Measurements from ENCODE around the gene TRIP12. TPM values are rescaled to one million over a fixed set of nuclear protein-coding genes. Genes with fewer than 3 reads are reported as not detected.
A peak's percentile ranks its signal among the peaks of the same experiment; 100 is the strongest.
"Not testable (repeated sequence)": the region's sequence is repeated elsewhere in the genome, so short reads cannot be mapped to it uniquely, and the experiment has no call there.

TRIP12 gene
- polyA plus RNA-seq, 3 donors = 173 to 209 (median 182) TPM

DNA sequence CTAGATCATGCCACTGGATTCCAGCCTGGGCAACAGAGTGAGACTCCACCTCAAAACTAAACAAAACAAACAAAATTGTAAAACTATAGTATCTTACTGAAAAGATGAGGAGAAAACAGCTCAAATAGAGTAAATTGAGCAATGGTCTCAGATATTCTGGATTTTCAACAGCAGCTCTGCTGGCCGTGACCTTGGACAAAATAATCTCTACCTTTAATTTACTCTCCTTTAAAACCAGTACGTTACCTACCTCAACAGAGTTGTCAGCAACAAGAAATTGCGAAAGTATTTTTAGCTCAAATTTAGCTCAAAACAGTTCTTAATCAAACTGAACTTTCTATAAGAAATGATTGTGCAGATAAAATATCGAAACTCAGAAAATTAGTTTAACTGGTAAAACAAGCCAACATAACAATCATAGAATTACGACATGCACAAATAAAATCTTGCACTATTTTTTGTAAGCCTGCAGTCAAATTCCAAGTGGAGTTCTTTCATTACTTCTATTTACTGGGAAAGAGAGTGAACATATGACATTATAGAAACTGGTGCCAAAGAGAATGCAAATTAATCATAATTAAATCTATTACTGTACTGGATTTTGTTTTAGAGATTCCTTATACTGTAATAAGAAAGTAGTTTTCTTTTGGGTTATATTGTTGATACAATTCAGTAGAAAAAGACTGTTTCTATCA is 40.8 kb downstream of the TRIP12 start:
- no peak for DNase-seq

DNA sequence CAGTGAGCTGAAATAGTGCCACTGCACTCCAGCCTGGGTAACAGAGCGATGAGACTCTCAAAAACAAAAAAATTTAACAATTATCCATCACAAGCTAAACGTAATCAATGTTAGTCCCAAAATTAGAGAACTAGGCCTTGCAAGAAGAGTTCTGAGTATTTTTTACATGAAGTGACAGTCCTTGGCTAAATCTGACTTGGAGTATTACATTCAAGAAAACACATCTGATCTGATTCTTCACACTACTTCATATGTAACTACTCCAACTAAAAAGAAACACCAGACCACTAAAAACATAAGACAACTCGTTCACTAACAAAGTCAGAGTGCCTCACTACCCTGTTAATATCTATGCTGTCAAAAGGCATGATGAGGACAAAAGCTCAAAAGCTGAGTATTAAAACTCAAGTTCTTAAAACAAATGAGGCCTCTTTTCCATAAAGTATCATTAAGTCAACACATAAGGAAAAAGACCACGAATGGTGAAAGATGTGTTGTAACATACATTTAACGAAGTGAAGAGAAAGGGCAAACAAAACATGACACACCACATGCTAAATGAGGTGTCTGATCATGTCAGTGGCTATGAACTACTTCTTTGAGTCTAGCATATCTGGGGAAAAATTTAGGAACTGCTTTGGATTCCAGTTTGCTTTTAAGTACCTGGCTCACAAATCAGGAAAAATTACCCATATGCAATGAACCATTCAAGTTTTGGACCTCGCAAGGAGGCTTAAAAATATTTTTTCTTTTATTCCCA is 42.4 kb downstream of the TRIP12 start:
- no peak for DNase-seq

DNA sequence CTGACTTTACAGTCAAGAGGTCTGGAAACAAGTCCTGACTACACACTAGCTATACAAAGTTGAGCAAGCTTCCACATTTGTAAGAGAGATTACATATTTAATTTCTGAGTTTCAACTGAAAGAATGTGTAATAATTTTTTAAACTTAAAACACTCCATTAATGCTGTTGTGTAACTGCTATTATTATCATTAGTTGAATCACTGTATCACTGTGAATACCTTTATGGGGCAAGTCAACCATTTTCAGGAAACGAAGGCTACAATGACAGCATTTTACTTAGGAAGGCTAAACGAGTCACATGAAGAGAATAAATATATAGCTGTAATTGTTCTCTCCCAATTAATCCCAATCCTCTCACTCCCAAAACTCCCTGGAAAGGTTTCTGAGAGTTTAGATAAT is 46.3 kb downstream of the TRIP12 start:
- DNase-seq = no peak

DNA sequence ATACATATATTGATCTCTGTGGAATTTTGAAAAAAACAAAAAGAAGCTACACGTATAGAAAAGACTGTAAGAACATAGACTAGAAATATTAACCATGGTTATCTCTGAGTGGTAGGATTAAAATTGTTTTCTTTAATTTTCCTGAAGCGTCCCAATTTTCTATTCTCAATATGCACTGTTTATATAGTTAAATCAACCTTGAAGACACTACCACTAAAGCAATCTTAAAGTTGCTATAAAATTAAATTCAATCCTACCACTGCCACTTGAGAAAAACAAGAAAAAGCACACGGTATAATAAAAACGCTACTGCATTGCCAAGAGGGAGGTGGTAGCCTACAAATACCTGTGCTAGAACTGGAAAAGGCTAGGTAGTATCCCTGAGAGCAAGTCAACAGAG is 47.2 kb downstream of the TRIP12 start:
- no peak for DNase-seq

DNA sequence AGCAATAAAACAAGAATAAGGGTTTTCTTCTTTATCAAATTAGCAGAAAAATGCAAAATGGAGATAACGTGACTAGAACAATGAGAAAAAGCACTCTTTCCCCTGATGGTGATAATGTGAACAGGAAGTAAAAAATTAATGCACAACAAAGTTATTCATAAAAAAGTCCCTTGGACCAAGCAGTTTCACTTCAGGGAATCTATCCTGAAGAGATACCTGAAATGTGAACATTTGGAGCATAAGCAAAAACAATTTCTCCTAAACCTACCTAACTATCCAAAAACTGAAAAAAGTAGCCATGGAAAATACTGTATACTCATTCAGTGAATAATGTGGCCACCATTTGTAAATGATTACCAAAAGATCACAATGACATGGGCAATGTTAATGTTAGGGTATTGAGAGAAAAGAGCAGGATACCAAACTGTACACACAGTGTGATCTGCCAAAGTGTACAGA is 48.7 kb downstream of the TRIP12 start:
- DNase-seq = no peak

DNA sequence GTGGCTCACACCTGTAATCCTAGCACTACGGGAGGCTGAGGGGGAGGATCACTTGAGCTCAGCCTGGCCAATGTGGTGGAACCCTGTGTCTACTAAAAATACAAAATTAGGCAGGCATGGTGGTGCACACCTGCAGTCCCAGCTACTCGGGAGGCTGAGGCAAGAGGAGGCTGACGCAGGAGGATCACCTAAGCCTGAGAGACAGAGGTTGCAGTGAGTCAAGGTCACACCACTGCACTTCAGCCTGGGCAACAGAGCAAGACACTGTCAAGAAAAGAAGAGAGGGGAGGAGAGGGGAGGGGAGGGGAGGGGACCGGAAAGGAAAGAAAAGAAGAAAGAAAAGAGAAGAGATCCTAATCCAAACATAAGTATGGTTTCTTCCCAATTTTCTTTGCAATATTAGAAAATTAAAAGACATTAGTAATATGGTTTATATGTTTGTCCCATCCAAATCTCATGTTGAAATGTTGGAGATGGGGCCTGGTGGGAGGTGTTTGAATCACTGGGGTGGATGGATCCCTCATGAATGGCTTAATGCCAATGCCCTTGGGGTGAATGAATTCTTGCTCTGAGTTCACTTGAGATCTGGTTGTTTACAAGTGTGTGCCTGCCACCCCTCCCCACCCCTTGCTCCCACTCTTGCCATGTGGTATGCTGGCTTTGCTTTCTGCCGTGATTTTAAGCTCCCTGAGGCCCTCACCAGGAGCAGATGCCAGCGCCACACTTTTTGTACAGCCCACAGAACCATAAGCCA is 50.7 kb downstream of the TRIP12 start:
- DNase-seq = no peak

DNA sequence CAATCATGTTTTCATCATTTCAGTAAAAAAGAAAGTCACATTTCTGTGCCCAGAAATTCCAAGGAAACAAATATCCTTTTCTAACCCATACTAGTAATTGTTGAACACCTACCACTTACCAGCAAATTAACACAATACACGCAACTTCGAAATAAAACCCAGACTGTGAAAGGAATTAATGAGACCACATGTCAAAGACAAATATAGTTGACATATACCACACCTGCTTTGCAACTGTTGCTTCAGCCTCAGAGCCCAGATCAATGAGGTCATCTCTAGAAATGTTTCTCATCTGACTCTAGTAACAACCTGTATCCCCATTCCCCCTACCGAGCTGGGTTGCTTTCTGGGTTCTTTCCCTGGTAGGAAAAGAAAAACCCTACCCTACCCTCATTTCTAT is 52.6 kb downstream of the TRIP12 start:
- DNase-seq = no peak

DNA sequence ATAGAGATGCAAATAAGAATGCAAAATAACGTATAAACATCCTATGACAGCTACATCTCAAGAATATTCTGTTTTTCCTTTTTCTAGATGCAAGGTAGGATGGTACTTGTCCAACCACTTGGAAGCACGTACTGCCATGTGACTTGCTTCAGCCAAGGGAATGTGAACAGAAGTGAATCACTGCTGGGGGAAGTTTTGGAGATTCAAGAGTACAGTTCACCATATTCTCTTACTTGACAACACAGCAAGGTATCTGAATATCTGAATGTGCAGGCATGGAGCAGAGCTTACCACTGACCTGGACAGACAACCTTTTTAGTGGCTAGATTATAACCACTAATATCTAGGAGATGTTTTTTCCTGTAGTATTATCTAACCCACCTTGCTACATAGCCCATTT is 53.0 kb downstream of the TRIP12 start:
- DNase-seq = no peak

DNA sequence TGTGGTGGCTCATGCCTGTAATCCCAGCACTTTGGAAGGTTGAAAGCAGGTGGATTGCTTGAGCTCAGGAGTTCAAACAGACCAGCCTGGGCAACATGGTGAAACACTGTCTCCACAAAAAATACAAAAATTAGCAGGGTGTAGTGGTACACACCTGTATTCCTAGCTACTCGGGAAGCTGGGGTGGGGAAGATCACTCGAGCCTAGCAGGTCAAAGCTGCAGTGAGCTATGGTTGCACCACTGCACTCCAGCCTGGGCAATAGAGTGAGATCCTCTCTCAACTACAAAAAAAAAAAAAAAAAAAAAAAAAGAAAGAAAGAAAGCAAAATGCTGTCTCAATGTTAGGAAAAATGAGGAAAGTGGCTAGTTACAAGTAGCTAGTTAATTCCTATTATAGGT is 56.8 kb downstream of the TRIP12 start:
- DNase-seq = no peak

DNA sequence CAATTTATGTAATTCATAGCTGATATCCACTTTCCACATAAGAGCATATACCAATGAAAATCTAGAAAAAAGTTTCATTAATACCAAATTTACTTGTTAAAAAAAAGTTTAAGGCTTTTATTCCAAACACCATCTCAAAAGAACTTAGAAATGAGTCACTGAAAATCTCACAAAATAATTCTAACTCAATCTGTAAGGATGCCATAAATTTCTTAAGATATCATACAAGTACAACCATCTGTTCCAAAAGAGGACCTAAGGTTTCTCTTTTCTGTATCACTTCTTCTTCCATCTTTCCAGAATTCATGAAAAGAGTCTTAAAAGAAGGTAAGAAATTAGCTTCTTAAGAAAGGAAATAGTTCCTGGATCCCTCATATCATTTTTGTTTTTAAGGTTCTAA is 60.4 kb downstream of the TRIP12 start:
- DNase-seq = no peak

DNA sequence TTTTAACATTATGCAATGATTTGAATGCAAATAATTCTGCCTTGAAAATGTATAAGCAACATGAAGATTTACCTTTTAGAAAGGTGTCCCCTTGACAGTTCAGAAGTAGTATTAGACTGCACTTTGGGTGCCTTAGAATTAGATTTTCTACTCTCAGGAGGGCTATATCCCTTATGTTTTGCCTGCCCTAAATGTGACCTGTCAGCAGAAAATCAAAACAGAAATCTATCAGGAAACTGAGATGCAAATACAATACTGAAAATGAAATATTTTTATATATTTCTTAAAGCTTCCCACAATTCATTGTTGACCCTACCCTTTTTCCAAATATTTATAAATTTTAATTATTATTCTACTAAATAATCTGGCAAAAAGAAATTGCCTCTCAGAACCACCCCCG is 61.5 kb downstream of the TRIP12 start:
- DNase-seq = no peak

DNA sequence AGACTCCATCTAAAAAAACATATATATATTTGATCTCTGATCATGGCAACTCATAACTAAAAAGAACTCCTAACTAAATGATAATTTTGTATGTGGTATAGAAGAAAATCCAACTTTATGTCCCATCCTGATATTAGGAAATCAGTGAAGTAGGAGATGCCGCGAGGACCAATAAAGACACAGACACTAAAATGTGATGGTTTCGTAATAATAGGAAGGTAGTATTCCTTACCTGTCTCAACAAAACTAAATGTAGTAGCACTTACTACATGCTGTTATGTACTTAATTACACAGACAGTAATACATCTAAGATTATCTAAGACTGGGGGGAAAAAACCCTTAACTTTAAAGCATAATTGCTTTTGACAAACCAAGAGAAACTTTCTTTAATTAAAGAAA is 63.5 kb downstream of the TRIP12 start:
- no peak for DNase-seq

DNA sequence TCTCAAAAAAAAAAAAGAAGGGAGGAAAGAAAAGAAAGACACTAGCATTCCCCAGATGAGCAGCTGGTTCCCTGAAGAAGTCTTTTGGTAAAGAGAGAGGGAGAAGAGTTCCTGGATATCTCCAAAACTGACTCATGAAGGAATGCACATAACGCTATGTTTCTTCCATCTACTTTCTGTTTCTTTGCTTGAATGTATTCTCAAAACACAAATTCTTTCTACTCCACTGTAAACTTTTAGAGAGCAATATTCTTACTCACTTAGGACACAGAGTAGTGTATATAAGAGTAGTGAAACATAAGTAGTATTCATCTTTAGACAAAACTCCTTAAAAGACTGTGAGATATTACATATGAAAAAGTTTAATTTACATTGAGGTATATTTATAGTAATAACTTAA is 64.2 kb downstream of the TRIP12 start:
- no peak for DNase-seq

DNA sequence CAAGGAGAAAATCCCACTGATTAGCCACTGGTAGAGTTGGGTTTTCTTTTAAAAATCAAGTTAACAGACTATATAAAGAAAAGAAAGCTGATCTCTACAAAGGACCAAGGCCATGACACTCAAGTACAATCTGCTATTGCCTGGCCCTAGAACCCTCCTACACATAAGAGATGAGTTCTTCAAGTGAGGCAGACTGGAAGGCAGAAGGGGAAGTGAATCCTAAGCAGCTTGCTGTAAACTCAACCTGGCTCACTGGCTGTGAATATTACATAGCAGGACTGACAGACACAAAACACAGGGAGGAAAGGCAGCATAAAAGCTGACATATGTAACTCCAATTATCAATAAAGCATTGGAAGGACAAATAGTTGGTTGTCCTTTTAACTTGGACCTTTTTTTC is 65.4 kb downstream of the TRIP12 start:
- no peak for DNase-seq

DNA sequence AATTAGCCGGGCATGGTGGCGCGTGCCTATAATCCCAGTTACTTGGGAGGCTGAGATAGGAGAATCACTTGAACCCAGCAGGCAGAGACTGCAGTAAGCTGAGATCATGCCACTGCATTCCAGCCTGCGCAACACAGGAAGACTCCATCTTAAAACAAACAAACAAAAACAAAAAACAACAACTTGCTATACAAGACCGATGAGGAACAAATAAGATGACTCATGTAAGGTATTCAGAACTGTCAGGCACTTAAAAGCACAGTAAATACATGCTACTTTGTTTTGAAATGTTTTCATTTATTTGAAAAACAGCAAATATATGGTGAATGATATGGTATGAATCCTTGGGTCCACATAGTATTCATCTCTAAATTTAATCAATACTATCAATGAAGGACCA is 66.7 kb downstream of the TRIP12 start:
- no peak for DNase-seq

DNA sequence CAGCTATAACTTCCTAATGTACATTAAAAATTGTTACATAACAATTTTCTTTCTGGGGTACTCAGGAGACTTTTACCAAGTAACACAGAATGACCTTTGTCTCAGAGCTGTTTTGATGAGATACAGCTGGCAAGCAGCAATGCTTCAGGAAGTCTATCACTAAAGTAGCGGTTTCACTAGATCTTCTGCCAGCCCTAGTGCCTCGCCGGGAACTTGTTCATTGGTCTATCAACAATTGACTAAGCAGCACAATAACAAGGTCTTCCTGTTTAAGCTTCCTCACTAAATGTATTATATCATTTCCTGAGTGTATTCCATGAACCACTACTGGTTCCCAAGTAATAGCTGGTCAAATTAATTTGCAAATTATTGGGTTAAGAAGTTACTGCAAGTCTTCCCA is 69.2 kb downstream of the TRIP12 start:
- peak; percentile 4 for DNase-seq

DNA sequence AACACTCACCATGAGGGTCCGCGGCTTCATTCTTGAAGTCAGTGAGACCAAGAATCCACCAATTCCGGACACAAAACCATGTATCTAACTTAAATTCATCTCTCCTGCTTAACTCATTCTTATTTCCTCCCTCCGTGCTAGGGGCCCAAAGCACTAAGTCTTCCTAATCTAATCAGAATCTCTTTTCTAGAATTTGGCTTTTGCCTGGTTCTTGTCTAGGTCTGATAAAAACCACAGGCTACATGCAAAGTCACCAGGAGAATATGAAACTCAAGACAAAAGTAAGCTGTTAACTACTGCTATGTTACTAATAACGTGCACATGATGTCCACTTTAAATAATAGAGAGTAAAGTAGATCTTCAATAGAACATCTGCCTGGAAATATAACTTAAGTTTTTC is 69.9 kb downstream of the TRIP12 start:
- DNase-seq = no peak

DNA sequence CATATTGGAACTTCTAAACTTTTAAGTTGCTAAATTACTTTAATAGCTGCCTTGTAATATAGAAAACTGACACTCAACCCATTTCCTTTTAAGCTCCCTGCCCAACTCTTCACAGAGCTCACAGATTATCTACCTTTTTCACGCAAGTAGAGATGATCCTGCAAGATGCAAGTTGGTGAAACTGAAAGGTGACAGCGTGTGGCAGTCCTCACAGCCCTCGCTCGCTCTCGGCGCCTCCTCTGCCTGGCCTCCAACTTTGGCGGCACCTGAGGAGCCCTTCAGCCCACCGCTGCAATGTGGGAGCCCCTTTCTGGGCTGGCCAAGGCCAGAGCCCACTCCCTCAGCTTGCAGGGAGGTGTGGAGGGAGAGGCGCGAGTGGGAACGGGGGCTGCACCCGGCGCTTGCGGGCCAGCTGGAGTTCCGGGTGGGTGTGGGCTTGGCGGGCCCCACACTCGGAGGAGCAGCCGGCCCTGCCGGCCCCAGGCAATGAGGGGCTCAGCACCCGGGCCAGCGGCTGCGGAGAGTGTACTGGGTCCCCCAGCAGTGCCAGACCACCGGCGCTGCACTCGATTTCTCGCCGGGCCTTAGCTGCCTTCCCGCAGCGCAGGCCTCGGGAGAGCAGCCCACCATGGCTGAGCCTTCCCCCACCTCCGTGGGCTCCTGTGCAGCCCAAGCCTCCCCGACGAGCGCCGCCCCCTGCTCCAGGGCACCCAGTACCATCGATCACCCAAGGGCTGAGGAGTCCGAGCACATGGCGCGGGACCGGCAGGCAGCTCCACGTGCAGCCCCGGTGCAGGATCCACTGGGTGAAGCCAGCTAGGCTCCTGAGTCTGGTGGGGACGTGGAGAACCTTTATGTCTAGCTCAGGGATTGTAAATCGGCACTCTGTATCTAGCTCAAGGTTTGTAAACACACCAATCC is 71.2 kb downstream of the TRIP12 start:
- not testable (repeated sequence) for DNase-seq

DNA sequence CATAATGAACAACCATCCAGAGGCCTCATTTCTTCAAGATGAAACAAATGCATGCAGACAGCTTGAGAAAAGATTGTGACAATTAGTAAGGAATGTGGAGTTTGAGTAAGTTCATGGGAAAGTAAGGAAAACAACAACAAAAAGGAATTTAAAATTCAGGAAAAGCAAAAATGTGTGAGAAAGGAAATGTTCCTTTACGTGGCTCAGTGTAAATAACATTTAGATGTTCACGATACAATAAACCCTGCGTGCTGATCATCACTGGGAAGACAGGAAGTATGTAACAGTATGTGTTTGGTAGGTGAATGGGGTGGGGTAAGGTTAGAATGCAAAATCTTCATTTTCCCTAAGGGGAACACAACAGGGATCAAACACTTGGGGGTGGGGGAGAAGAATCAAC is 72.7 kb downstream of the TRIP12 start:
- DNase-seq = no peak

DNA sequence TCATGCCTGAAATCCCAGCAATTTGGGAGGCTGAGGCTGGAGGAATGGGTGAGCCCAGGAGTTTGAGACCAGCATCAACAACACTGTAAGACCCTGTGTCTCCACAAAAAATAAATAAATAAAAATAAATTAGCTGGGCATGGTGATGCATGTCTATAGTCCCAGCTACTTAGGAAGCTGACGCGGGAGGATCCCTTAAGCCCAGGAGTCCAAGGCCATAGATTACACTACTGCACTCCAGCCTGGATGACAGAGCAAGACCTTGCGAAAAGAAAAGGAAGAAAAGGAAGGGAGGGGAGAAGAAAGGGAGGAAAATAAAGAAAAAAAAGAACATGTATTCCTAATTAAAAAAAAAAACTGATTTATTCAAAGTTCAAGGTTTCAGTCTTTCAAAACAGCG is 78.2 kb downstream of the TRIP12 start:
- no peak for DNase-seq

DNA sequence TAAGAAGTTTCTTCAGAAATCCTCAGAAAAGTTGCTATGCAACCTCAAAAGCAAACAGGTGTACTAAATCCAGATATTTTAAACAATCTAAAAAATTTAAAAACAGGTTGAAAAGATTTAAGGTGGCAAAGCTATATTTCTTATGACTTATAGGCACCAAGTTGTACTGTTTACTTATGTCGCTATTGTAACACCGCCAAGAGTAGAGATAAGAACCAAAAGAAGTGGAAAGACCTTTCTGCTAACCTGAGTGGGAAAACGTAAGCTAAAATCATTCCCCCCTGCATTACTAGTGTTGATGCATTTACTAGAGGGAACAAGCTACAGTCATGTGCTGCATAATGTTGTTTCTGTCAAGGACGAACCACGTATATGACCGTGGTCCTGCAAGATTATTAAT is 83.1 kb downstream of the TRIP12 start:
- DNase-seq = no peak

DNA sequence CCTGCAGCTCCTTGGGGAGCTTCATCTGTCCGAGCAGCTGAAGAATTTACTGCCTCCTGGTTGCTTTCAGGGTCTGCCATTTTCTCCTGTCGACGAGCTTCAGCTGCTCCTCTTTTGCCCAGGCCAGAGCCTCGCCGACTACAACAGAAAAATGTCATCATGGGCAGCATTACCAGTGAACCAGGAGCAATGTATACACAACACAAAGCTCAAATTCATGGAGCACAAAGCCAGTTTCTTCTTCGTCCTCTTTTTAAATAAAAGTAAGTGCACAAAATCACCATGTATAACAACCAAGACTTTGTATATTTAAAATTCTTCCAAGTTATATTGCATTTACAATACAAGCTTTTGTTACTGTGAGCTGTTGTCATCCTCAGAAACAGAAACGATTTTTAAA is 85.0 kb downstream of the TRIP12 start:
- no peak for DNase-seq
